Measurements from ENCODE around the gene ARHGAP6.
"Not testable (repeated sequence)": the region's sequence is repeated elsewhere in the genome, so short reads cannot be mapped to it uniquely, and the experiment has no call there.

Gene ARHGAP6

GRCh38 chrX:11363069-11363594, 302.6 kb downstream of the ARHGAP6 start:
- DNase-seq (ENCODE audit: extremely low read depth, low read depth) = no peak

GRCh38 chrX:11361666-11362065, 304.1 kb downstream of the ARHGAP6 start:
- not testable (repeated sequence) for DNase-seq (ENCODE audit: extremely low read depth, low read depth)

More at GRCh38 chrX:11363069-11363594, 302.6 kb downstream of the ARHGAP6 start:
- TF ChIP-seq CTCF (IDR thresholded peaks at IDR 0.05; ENCODE audit: low read depth, low read length) = no peak

GRCh38 chrX:11355944-11356343, 309.8 kb downstream of the ARHGAP6 start:
- not testable (repeated sequence) for DNase-seq (ENCODE audit: extremely low read depth, low read depth)

- no peak for DNase-seq (ENCODE audit: extremely low read depth, low read depth)
- TF ChIP-seq CTCF (IDR thresholded peaks at IDR 0.05; ENCODE audit: low read depth, low read length) = no peak
Measured at GRCh38 chrX:11355259-11355909, 310.3 kb downstream of the ARHGAP6 start.

- no peak for DNase-seq (ENCODE audit: extremely low read depth, low read depth)
- no peak for TF ChIP-seq CTCF (IDR thresholded peaks at IDR 0.05; ENCODE audit: low read depth, low read length)
Measured at GRCh38 chrX:11352296-11352741, 313.4 kb downstream of the ARHGAP6 start.

- DNase-seq (ENCODE audit: extremely low read depth, low read depth) = peak; percentile 64
Measured at GRCh38 chrX:11351375-11352295, 314.1 kb downstream of the ARHGAP6 start.

GRCh38 chrX:11349661-11350337, 315.9 kb downstream of the ARHGAP6 start:
- DNase-seq (ENCODE audit: extremely low read depth, low read depth) = no peak
- TF ChIP-seq CTCF (IDR thresholded peaks at IDR 0.05; ENCODE audit: low read depth, low read length) = no peak

More at GRCh38 chrX:11351375-11352295, 314.1 kb downstream of the ARHGAP6 start:
- TF ChIP-seq CTCF (IDR thresholded peaks at IDR 0.05; ENCODE audit: low read depth, low read length) = no peak

GRCh38 chrX:11349020-11349419, 316.7 kb downstream of the ARHGAP6 start:
- no peak for DNase-seq (ENCODE audit: extremely low read depth, low read depth)
- no peak for TF ChIP-seq CTCF (IDR thresholded peaks at IDR 0.05; ENCODE audit: low read depth, low read length)
